Large intestine (tissue), 3 donors: Measurements from ENCODE around the gene RGS7BP. TPM values are rescaled to one million over a fixed set of nuclear protein-coding genes. Genes with fewer than 3 reads are reported as not detected.

Source experiments
- DNase-seq, 2 donors: peaks; one replicate each; pipeline versions ENCODE4 v3.0.0 to v3.0.0-alpha.2; 2013
- H3K27ac ChIP-seq: one replicate; pipeline ENCODE4 v1.5.1; 2013; ENCODE audit warnings: low read length
- H3K27me3 ChIP-seq: 2 replicates; pipeline ENCODE4 v1.6.1; 2013; ENCODE audit warnings: low read length; ENCODE audit not compliant: control insufficient read depth, insufficient read depth
- H3K36me3 ChIP-seq: 2 replicates; pipeline ENCODE4 v1.6.1; 2013; ENCODE audit warnings: low read length; ENCODE audit not compliant: control insufficient read depth, insufficient read depth
- H3K4me1 ChIP-seq: one replicate; pipeline ENCODE4 v1.6.1; 2013; ENCODE audit warnings: low read length; ENCODE audit not compliant: control insufficient read depth, insufficient read depth
- H3K4me3 ChIP-seq: one replicate; pipeline ENCODE4 v1.5.1; 2013; ENCODE audit warnings: low read length
- H3K9me3 ChIP-seq: one replicate; pipeline ENCODE4 v1.6.1; 2013; ENCODE audit warnings: mild to moderate bottlenecking, low read depth, low read length, moderate library complexity; ENCODE audit not compliant: control insufficient read depth
- WGBS: methylation state at CpG from one replicate; pipeline ENCODE4 v1.1.5; 2013; ENCODE audit warnings: low lambda C conversion rate; ENCODE audit not compliant: insufficient coverage; 5-methylcytosine and 5-hydroxymethylcytosine counted together
- polyA plus RNA-seq: library from polyadenylated mRNA; unstranded; fragments of 120-200 nt; gene quantifications from one replicate; pipeline ENCODE4 v1.2.1, GENCODE V29; 2013

RGS7BP gene
- polyA plus RNA-seq, 1 donor = 1.1 TPM

- whole genome bisulfite sequencing = no CpG with 5 or more reads among the region's 6 CpGs
- H3K4me1 ChIP-seq = peaks cover 11% of the 10 kb centered on the region
- H3K27ac ChIP-seq = no peak overlapping the region
- H3K9me3 ChIP-seq = no peaks in the 10 kb centered on the region
- no peak for DNase-seq
- peak overlapping the region; percentile 62 for H3K4me3 ChIP-seq
- H3K36me3 ChIP-seq = no peaks in the 10 kb centered on the region
- H3K27me3 ChIP-seq = peaks cover 20% of the 10 kb centered on the region
These were observed 1.4 kb downstream of the RGS7BP start for GRCh38 chr5:64507264-64507605.

GRCh38 chr5:64509828-64510227, 4.0 kb downstream of the RGS7BP start:
- WGBS = 100% methylated on average over 2 of the region's 7 CpGs

GRCh38 chr5:64513492-64513891, 7.7 kb downstream of the RGS7BP start:
- DNase-seq = no peak
- no CpG with 5 or more reads among the region's 5 CpGs for WGBS
- Histone ChIP-seq H3K9me3 (no peaks in the 10 kb centered on the region), H3K27ac (no peak overlapping the region), H3K27me3 (no peaks in the 10 kb centered on the region), H3K4me1 (peaks cover 2% of the 10 kb centered on the region), H3K4me3 (no peak overlapping the region), H3K36me3 (no peaks in the 10 kb centered on the region)

More at GRCh38 chr5:64509828-64510227, 4.0 kb downstream of the RGS7BP start:
- Histone ChIP-seq H3K27me3 (peaks cover 20% of the 10 kb centered on the region), H3K27ac (no peak overlapping the region), H3K9me3 (no peaks in the 10 kb centered on the region), H3K4me3 (no peak overlapping the region), H3K36me3 (no peaks in the 10 kb centered on the region), H3K4me1 (peaks cover 11% of the 10 kb centered on the region)
- DNase-seq = no peak

- no peak for DNase-seq
- Histone ChIP-seq H3K27ac (no peak overlapping the region), H3K4me3 (no peak overlapping the region), H3K4me1 (peaks cover 8% of the 10 kb centered on the region), H3K27me3 (no peaks in the 10 kb centered on the region), H3K36me3 (no peaks in the 10 kb centered on the region), H3K9me3 (no peaks in the 10 kb centered on the region)
- WGBS = no CpG with 5 or more reads among the region's 1 CpG
These were observed 8.8 kb downstream of the RGS7BP start for GRCh38 chr5:64514612-64515011.

- H3K36me3 ChIP-seq = no peaks in the 10 kb centered on the region
- H3K4me1 ChIP-seq = peaks cover 10% of the 10 kb centered on the region
- no peaks in the 10 kb centered on the region for H3K9me3 ChIP-seq
- whole genome bisulfite sequencing = 100% methylated on average over 1 of the region's 4 CpGs
- H3K4me3 ChIP-seq = no peak overlapping the region
- no peak overlapping the region for H3K27ac ChIP-seq
- no peaks in the 10 kb centered on the region for H3K27me3 ChIP-seq
- no peak for DNase-seq
These were observed 10.4 kb downstream of the RGS7BP start for GRCh38 chr5:64516216-64516615.

- no peaks in the 10 kb centered on the region for H3K27me3 ChIP-seq
- no peak overlapping the region for H3K4me3 ChIP-seq
- peak; percentile 15 to 16 for DNase-seq
- no peaks in the 10 kb centered on the region for H3K9me3 ChIP-seq
- peaks cover 10% of the 10 kb centered on the region for H3K4me1 ChIP-seq
- 100% methylated on average over 1 of the region's 2 CpGs for WGBS
- peak overlapping the region; percentile 16 for H3K27ac ChIP-seq
- no peaks in the 10 kb centered on the region for H3K36me3 ChIP-seq
These were observed 13.0 kb downstream of the RGS7BP start for GRCh38 chr5:64518793-64519192.

- Histone ChIP-seq H3K4me1 (peaks cover 10% of the 10 kb centered on the region), H3K9me3 (no peaks in the 10 kb centered on the region)
- DNase-seq = peak; percentile 19 to 51
These were observed 13.4 kb downstream of the RGS7BP start for GRCh38 chr5:64519263-64519662.

GRCh38 chr5:64526734-64527439, 21.1 kb downstream of the RGS7BP start:
- H3K36me3 ChIP-seq = no peaks in the 10 kb centered on the region
- H3K4me1 ChIP-seq = peaks cover 12% of the 10 kb centered on the region
- H3K27me3 ChIP-seq = no peaks in the 10 kb centered on the region
- no peak overlapping the region for H3K4me3 ChIP-seq
- no peak for DNase-seq
- no peak overlapping the region for H3K27ac ChIP-seq
- H3K9me3 ChIP-seq = no peaks in the 10 kb centered on the region
- WGBS = no CpG with 5 or more reads among the region's 3 CpGs

More at GRCh38 chr5:64519263-64519662, 13.4 kb downstream of the RGS7BP start:
- WGBS = 21% methylated on average over 3 of the region's 4 CpGs
- H3K27ac ChIP-seq = no peak overlapping the region
- H3K36me3 ChIP-seq = no peaks in the 10 kb centered on the region
- H3K4me3 ChIP-seq = no peak overlapping the region
- no peaks in the 10 kb centered on the region for H3K27me3 ChIP-seq

- no peak overlapping the region for H3K4me3 ChIP-seq
- H3K27me3 ChIP-seq = no peaks in the 10 kb centered on the region
- H3K27ac ChIP-seq = peak overlapping the region; percentile 21
- H3K36me3 ChIP-seq = no peaks in the 10 kb centered on the region
- peaks cover 12% of the 10 kb centered on the region for H3K4me1 ChIP-seq
- DNase-seq = peak; percentile 3 to 77
- H3K9me3 ChIP-seq = no peaks in the 10 kb centered on the region
- 20% methylated on average over 1 of the region's 3 CpGs for WGBS
These were observed 24.3 kb downstream of the RGS7BP start for GRCh38 chr5:64530076-64530475.

- DNase-seq = no peak
- Histone ChIP-seq H3K27me3 (no peaks in the 10 kb centered on the region), H3K4me1 (peaks cover 12% of the 10 kb centered on the region), H3K4me3 (no peak overlapping the region), H3K9me3 (no peaks in the 10 kb centered on the region), H3K36me3 (no peaks in the 10 kb centered on the region), H3K27ac (no peak overlapping the region)
- 50% methylated on average over 1 of the region's 2 CpGs for WGBS
These were observed 26.4 kb downstream of the RGS7BP start for GRCh38 chr5:64532212-64532611.

GRCh38 chr5:64532657-64533056, 26.8 kb downstream of the RGS7BP start:
- Histone ChIP-seq H3K4me1 (peaks cover 12% of the 10 kb centered on the region), H3K27ac (no peak overlapping the region), H3K36me3 (no peaks in the 10 kb centered on the region), H3K27me3 (no peaks in the 10 kb centered on the region), H3K9me3 (no peaks in the 10 kb centered on the region), H3K4me3 (no peak overlapping the region)
- WGBS = no CpG with 5 or more reads among the region's 2 CpGs
- DNase-seq = no peak
